Naive thymus-derived CD4-positive, alpha-beta T cell (primary cell): Measurements from ENCODE around the gene SLC13A4. TPM values are rescaled to one million over a fixed set of nuclear protein-coding genes. Genes with fewer than 3 reads are reported as not detected.

Experiments used
- ATAC-seq: fragments of 150-1000 bp; cut with Tn5 transposase; 2 replicates; pipeline ENCODE4 v1.10.0; 2021; ENCODE audit warnings: mild to moderate bottlenecking, moderate library complexity
- CTCF ChIA-PET: fragments of 350-600 bp; sonication (Branson Sonifier 250); formaldehyde crosslinking; loops from one replicate; lab custom pipeline; 2021; ENCODE audit warnings: antibody characterized with exemption; lab: Charles Lee
- POLR2A ChIA-PET: fragments of 350-600 bp; sonication (Branson Sonifier 250); formaldehyde crosslinking; loops from one replicate; lab custom pipeline; 2021; ENCODE audit warnings: antibody characterized with exemption, inconsistent platforms; lab: Charles Lee
- DNase-seq, 9 donors: peaks; one replicate each; pipeline versions ENCODE4 v3.0.0 to v3.0.0-alpha.2; 2020 to 2022; ENCODE audit warnings: mixed read lengths in 1 of 9
- H3K27ac ChIP-seq: one replicate; pipeline ENCODE4 v1.7.0; 2013; ENCODE audit warnings: mild to moderate bottlenecking, low read depth, low read length, moderate library complexity
- H3K27me3 ChIP-seq, 2 donors: one replicate each; pipeline ENCODE4 v1.7.0; 2013; ENCODE audit warnings: low read length in 2 of 2, mild to moderate bottlenecking in 2 of 2, moderate library complexity in 2 of 2; ENCODE audit not compliant: control insufficient read depth in 2 of 2, insufficient read depth in 2 of 2
- H3K36me3 ChIP-seq, 3 experiments: 1 replicate in 2 of 3; 2 replicates in 1 of 3; pipeline ENCODE4 v1.7.0; 2013; ENCODE audit warnings: low read length in 3 of 3, mild to moderate bottlenecking in 3 of 3, moderate library complexity in 1 of 3; ENCODE audit not compliant: insufficient read depth in 3 of 3, control insufficient read depth in 2 of 3
- H3K4me1 ChIP-seq, 2 donors: one replicate each; pipeline ENCODE4 v1.7.0; 2013; ENCODE audit warnings: low read length in 2 of 2, mild to moderate bottlenecking in 2 of 2, moderate library complexity in 1 of 2; ENCODE audit not compliant: control insufficient read depth in 2 of 2, insufficient read depth in 2 of 2
- H3K4me3 ChIP-seq: 2 replicates; pipeline ENCODE4 v1.7.0; 2013; ENCODE audit warnings: mild to moderate bottlenecking, low read length
- H3K9me3 ChIP-seq, 3 experiments: 1 replicate in 2 of 3; 2 replicates in 1 of 3; pipeline ENCODE4 v1.7.0; 2013; ENCODE audit warnings: low read length in 3 of 3; ENCODE audit not compliant: control insufficient read depth in 2 of 3
- H3K27ac Mint-ChIP-seq, 9 donors: one replicate each; pipeline ENCODE4 v1.8.0; 2020 to 2022; ENCODE audit warnings: mixed read lengths in 9 of 9, mild to moderate bottlenecking in 8 of 9, moderate library complexity in 5 of 9, inconsistent platforms in 2 of 9
- H3K27me3 Mint-ChIP-seq, 5 donors: one replicate each; pipeline ENCODE4 v1.8.0; 2021 to 2022; ENCODE audit warnings: mixed read lengths in 5 of 5, mild to moderate bottlenecking in 1 of 5
- H3K36me3 Mint-ChIP-seq, 5 donors: one replicate each; pipeline ENCODE4 v1.8.0; 2020 to 2022; ENCODE audit warnings: mixed read lengths in 5 of 5, mild to moderate bottlenecking in 3 of 5, inconsistent platforms in 1 of 5
- H3K4me1 Mint-ChIP-seq, 7 donors: one replicate each; pipeline ENCODE4 v1.8.0; 2020 to 2022; ENCODE audit warnings: mixed read lengths in 7 of 7, mild to moderate bottlenecking in 3 of 7, inconsistent platforms in 1 of 7
- H3K4me3 Mint-ChIP-seq, 10 donors: one replicate each; pipeline ENCODE4 v1.8.0; 2020 to 2022; ENCODE audit warnings: mild to moderate bottlenecking in 10 of 10, mixed read lengths in 10 of 10, moderate library complexity in 6 of 10, inconsistent platforms in 2 of 10
- H3K9me3 Mint-ChIP-seq, 11 donors: one replicate each; pipeline ENCODE4 v1.8.0; 2020 to 2022; ENCODE audit warnings: mixed read lengths in 11 of 11, mild to moderate bottlenecking in 4 of 11, inconsistent platforms in 1 of 11, moderate library complexity in 1 of 11
- intact Hi-C, 2 donors: fragments of 100-400 bp; cut with micrococcal nuclease; formaldehyde crosslinking; loops; one replicate each; pipeline ENCODE4 v1.15.1; 2023
- polyA plus RNA-seq, 2 donors: library from polyadenylated mRNA; unstranded; fragments of 300-500 nt; fragmentation: Illumina TruSeq; gene quantifications; one replicate each; pipeline ENCODE4 v1.2.3, GENCODE V29; 2021
- total RNA-seq, 6 experiments: library from RNA in 5 of 6; stranded (reverse) in 5 of 6; gene quantifications; 1 replicate in 5 of 6; 2 replicates in 1 of 6; pipeline ENCODE4 v1.2.3 and lab custom pipeline; 2021 to 2026

SLC13A4 gene
- total and polyA plus RNA-seq, 7 experiments from 2014 or later: 0.02 TPM; not detected in 6

GRCh38 chr7:135658564-135658963 lies 69.4 kb downstream of the SLC13A4 start:
- Histone ChIP-seq H3K4me1 (peaks cover 6 to 13% of the 10 kb centered on the region in 2 donors), H3K4me3 (no peak overlapping the region), H3K9me3 (no peaks in the 10 kb centered on the region), H3K27me3 (no peaks in the 10 kb centered on the region), H3K27ac (no peak overlapping the region), H3K36me3 (peaks cover 0 to 3% (median 0%) of the 10 kb centered on the region in 3 experiments)
- Mint-ChIP-seq H3K9me3 (peaks cover 0 to 7% (median 0%) of the 10 kb centered on the region in 11 donors), H3K4me1 (peaks cover 12 to 15% (median 13%) of the 10 kb centered on the region in 7 donors), H3K4me3 (no peak overlapping the region), H3K27ac (no peak overlapping the region), H3K36me3 (peaks cover 0 to 8% (median 0%) of the 10 kb centered on the region in 5 donors), H3K27me3 (no peaks in the 10 kb centered on the region)
- ChIA-PET CTCF (interaction anchor here (0.6 to 1.6 kb wide), 4 partner anchors 24 to 350 kb away, joined by 3 read pairs; partner anchors contain the start of gene MTPN), POLR2A (no interaction called here)
- intact Hi-C loops: no loop called here
- DNase-seq (no peak), ATAC-seq (no peak)

GRCh38 chr7:135653340-135654080 lies 74.5 kb downstream of the SLC13A4 start:
- Histone ChIP-seq H3K27ac (no peak overlapping the region), H3K4me1 (no peaks in the 10 kb centered on the region), H3K36me3 (peaks cover 0 to 4% (median 0%) of the 10 kb centered on the region in 3 experiments), H3K4me3 (no peak overlapping the region), H3K9me3 (no peaks in the 10 kb centered on the region), H3K27me3 (no peaks in the 10 kb centered on the region)
- intact Hi-C loops: no loop called here
- peaks cover 0 to 3% (median 1%) of the 10 kb centered on the region in 5 donors for H3K36me3 Mint-ChIP-seq
- no peaks in the 10 kb centered on the region for H3K27me3 Mint-ChIP-seq
- ChIA-PET POLR2A (interaction anchor here (0.7 to 1.1 kb wide), 2 partner anchors 9 to 352 kb away, joined by 3 read pairs; partner anchors contain the start of gene STMP1), CTCF (no interaction called here)
- no peaks in the 10 kb centered on the region for H3K9me3 Mint-ChIP-seq
- no peak overlapping the region for H3K27ac Mint-ChIP-seq
- DNase-seq (no peak), ATAC-seq (no peak)
- H3K4me3 Mint-ChIP-seq: no peak overlapping the region
- no peaks in the 10 kb centered on the region for H3K4me1 Mint-ChIP-seq

GRCh38 chr7:135650831-135651573 lies 77.0 kb downstream of the SLC13A4 start:
- Mint-ChIP-seq H3K4me3 (no peak overlapping the region), H3K36me3 (peaks cover 0 to 8% (median 5%) of the 10 kb centered on the region in 5 donors), H3K9me3 (no peaks in the 10 kb centered on the region), H3K27me3 (no peaks in the 10 kb centered on the region), H3K4me1 (no peaks in the 10 kb centered on the region), H3K27ac (peak overlapping the region in 5 of 9 donors; percentile 18 to 75 (median 32))
- CTCF ChIA-PET: interaction anchor here (1.2 kb wide), 1 partner anchor 20 kb away, joined by 4 read pairs; no protein-coding TSS in a partner anchor
- peak; percentile 76 for ATAC-seq
- POLR2A ChIA-PET: no interaction called here
- intact Hi-C loops: no loop called here
- Histone ChIP-seq H3K9me3 (no peaks in the 10 kb centered on the region), H3K27me3 (no peaks in the 10 kb centered on the region), H3K4me3 (no peak overlapping the region), H3K36me3 (peaks cover 0 to 26% (median 0%) of the 10 kb centered on the region in 3 experiments), H3K27ac (no peak overlapping the region), H3K4me1 (no peaks in the 10 kb centered on the region)
- DNase-seq: no peak

GRCh38 chr7:135648235-135648634 lies 79.8 kb downstream of the SLC13A4 start:
- Histone ChIP-seq H3K27ac (no peak overlapping the region), H3K36me3 (peaks cover 0 to 46% (median 5%) of the 10 kb centered on the region in 3 experiments), H3K9me3 (no peaks in the 10 kb centered on the region), H3K4me3 (no peak overlapping the region), H3K4me1 (no peaks in the 10 kb centered on the region), H3K27me3 (no peaks in the 10 kb centered on the region)
- Mint-ChIP-seq H3K4me3 (no peak overlapping the region), H3K4me1 (peaks cover 0 to 7% (median 0%) of the 10 kb centered on the region in 7 donors), H3K36me3 (peaks cover 5 to 24% (median 13%) of the 10 kb centered on the region in 5 donors), H3K27ac (peak overlapping the region in 1 of 9 donors; percentile 25), H3K27me3 (no peaks in the 10 kb centered on the region), H3K9me3 (no peaks in the 10 kb centered on the region)
- no peak for DNase-seq
- intact Hi-C loops: loop anchor here in 1 of 2 donors (10.0 kb wide), 1 partner anchor 233 kb away; no protein-coding TSS in a partner anchor
- ChIA-PET POLR2A (no interaction called here), CTCF (interaction anchor here (0.7 kb wide), 1 partner anchor 1616 kb away, joined by 3 read pairs; no protein-coding TSS in a partner anchor)
- no peak for ATAC-seq

- Histone ChIP-seq H3K36me3 (peaks cover 0 to 51% (median 5%) of the 10 kb centered on the region in 3 experiments), H3K27ac (no peak overlapping the region), H3K4me1 (no peaks in the 10 kb centered on the region), H3K4me3 (no peak overlapping the region), H3K9me3 (no peaks in the 10 kb centered on the region), H3K27me3 (no peaks in the 10 kb centered on the region)
- H3K4me3 Mint-ChIP-seq: no peak overlapping the region
- peaks cover 5 to 24% (median 13%) of the 10 kb centered on the region in 5 donors for H3K36me3 Mint-ChIP-seq
- no peaks in the 10 kb centered on the region for H3K27me3 Mint-ChIP-seq
- H3K4me1 Mint-ChIP-seq: peaks cover 0 to 7% (median 0%) of the 10 kb centered on the region in 7 donors
- H3K9me3 Mint-ChIP-seq: no peaks in the 10 kb centered on the region
- peak overlapping the region in 2 of 9 donors; percentile 25 to 53 for H3K27ac Mint-ChIP-seq
- no peak for DNase-seq
- ChIA-PET POLR2A (no interaction called here), CTCF (interaction anchor here (0.6 to 4.0 kb wide), 5 partner anchors 14 to 1616 kb away, joined by 3 to 38 read pairs (median 3); partner anchors contain the start of gene STMP1)
- no peak for ATAC-seq
- intact Hi-C loops: loop anchor here in 1 of 2 donors (10.0 kb wide), 1 partner anchor 233 kb away; no protein-coding TSS in a partner anchor
Measured at GRCh38 chr7:135647755-135648154, 80.2 kb downstream of the SLC13A4 start.

DNA sequence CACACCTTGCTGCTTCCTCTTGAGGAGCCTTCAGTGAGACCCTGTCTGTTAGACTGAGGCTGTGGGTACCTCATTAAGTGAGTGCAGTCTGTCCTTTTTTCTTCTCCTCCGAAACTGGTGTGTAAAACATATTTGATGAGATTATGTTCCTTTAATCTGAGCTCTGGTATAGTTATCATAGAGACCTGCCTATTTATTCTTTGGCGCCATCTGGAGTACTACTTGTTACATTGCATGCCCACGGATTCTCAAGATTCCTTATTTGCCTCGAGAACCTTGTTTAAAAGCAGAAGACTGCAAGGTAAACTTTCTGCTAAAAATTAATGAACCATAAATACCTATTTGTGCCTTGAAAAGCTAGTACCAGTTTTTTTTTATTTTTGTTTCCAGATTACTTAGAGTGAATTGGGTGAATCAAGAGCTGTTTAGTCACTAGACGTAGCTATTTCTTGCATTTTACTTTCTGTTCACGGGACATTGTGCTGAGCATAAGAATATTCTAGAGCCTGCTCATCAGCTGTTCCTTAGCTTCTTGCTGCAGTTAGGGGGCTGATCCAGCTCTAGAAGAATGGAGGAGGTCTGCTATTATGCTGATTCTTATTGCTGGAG lies 82.6 kb downstream of the SLC13A4 start:
- Histone ChIP-seq H3K9me3 (no peaks in the 10 kb centered on the region), H3K36me3 (peaks cover 0 to 67% (median 5%) of the 10 kb centered on the region in 3 experiments), H3K4me1 (no peaks in the 10 kb centered on the region), H3K27ac (no peak overlapping the region), H3K4me3 (no peak overlapping the region), H3K27me3 (no peaks in the 10 kb centered on the region)
- no peaks in the 10 kb centered on the region for H3K9me3 Mint-ChIP-seq
- H3K27me3 Mint-ChIP-seq: no peaks in the 10 kb centered on the region
- POLR2A ChIA-PET: interaction anchor here (1.2 kb wide), 1 partner anchor 17 kb away, joined by 8 read pairs; the partner anchor contains the start of gene STMP1
- ATAC-seq (peak; percentile 88), DNase-seq (peak in 7 of 9 donors; percentile 8 to 50 (median 41))
- intact Hi-C loops: loop anchor here (1.0 to 10.0 kb wide), 6 partner anchors 24 to 371 kb away; no protein-coding TSS in a partner anchor
- CTCF ChIA-PET: interaction anchor here (0.7 to 4.0 kb wide), 15 partner anchors 11 to 371 kb away, joined by 3 to 38 read pairs (median 4); partner anchors contain the start of gene STMP1
- no peak overlapping the region for H3K4me3 Mint-ChIP-seq
- H3K4me1 Mint-ChIP-seq: peaks cover 0 to 7% (median 0%) of the 10 kb centered on the region in 7 donors
- peak overlapping the region in 4 of 9 donors; percentile 1 to 27 (median 20) for H3K27ac Mint-ChIP-seq
- H3K36me3 Mint-ChIP-seq: peaks cover 6 to 33% (median 20%) of the 10 kb centered on the region in 5 donors
